ENCODE measurements around the gene DPH7.
"Not testable (repeated sequence)": the region's sequence is repeated elsewhere in the genome, so short reads cannot be mapped to it uniquely, and the experiment has no call there.

DPH7 gene

GRCh38 chr9:137535120-137535428 lies 43.7 kb downstream of the DPH7 start:
- H3K36me3 ChIP-seq: no peaks in the 10 kb centered on the region
- TF ChIP-seq, protein P1, sequence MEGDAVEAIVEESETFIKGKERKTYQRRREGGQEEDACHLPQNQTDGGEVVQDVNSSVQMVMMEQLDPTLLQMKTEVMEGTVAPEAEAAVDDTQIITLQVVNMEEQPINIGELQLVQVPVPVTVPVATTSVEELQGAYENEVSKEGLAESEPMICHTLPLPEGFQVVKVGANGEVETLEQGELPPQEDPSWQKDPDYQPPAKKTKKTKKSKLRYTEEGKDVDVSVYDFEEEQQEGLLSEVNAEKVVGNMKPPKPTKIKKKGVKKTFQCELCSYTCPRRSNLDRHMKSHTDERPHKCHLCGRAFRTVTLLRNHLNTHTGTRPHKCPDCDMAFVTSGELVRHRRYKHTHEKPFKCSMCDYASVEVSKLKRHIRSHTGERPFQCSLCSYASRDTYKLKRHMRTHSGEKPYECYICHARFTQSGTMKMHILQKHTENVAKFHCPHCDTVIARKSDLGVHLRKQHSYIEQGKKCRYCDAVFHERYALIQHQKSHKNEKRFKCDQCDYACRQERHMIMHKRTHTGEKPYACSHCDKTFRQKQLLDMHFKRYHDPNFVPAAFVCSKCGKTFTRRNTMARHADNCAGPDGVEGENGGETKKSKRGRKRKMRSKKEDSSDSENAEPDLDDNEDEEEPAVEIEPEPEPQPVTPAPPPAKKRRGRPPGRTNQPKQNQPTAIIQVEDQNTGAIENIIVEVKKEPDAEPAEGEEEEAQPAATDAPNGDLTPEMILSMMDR (IDR thresholded peaks at IDR 0.05; ENCODE audit: low read depth, low read length): no peak
- H3K4me3 ChIP-seq (ENCODE audit: low read depth, low read length): no peak overlapping the region
- no peaks in the 10 kb centered on the region for H3K27me3 ChIP-seq
- DNase-seq: no peak
- H3K4me1 ChIP-seq: peaks cover 3% of the 10 kb centered on the region
- no peaks in the 10 kb centered on the region for H3K9me3 ChIP-seq

- TF ChIP-seq, protein P1 (IDR thresholded peaks at IDR 0.05; ENCODE audit: low read depth, low read length): peak; percentile 83
- Histone ChIP-seq H3K9me3 (no peaks in the 10 kb centered on the region), H3K4me1 (peaks cover 3% of the 10 kb centered on the region), H3K4me3 (ENCODE audit: low read depth, low read length) (no peak overlapping the region), H3K36me3 (no peaks in the 10 kb centered on the region), H3K27me3 (no peaks in the 10 kb centered on the region)
- DNase-seq: peak; percentile 43
Measured at GRCh38 chr9:137534256-137535119, 44.2 kb downstream of the DPH7 start.

DNA sequence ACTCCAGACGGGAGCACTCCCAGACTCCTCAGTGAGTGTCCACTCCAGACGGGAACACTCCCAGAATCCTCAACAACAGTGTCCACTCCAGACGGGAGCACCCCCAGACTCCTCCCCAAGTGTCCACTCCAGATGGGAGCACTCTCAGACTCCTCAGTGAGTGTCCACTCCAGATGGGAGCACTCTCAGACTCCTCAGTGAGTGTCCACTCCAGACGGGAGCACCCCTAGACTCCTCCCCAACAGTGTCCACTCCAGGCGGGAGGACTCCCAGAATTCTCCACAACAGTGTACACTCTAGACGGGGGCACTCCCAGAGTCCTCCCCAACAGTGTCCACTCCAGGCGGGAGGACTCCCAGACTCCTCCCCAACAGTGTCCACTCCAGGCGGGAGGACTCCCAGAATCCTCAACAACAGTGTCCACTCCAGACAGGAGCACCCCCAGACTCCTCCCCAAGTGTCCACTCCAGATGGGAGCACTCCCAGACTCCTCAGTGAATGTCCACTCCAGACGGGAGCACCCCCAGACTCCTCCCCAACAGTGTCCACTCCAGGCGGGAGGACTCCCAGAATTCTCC lies 45.7 kb downstream of the DPH7 start:
- H3K9me3 ChIP-seq; H3K4me3 ChIP-seq (ENCODE audit: low read depth, low read length); H3K36me3 ChIP-seq; H3K27me3 ChIP-seq; DNase-seq; H3K4me1 ChIP-seq: not testable (repeated sequence)

DNA sequence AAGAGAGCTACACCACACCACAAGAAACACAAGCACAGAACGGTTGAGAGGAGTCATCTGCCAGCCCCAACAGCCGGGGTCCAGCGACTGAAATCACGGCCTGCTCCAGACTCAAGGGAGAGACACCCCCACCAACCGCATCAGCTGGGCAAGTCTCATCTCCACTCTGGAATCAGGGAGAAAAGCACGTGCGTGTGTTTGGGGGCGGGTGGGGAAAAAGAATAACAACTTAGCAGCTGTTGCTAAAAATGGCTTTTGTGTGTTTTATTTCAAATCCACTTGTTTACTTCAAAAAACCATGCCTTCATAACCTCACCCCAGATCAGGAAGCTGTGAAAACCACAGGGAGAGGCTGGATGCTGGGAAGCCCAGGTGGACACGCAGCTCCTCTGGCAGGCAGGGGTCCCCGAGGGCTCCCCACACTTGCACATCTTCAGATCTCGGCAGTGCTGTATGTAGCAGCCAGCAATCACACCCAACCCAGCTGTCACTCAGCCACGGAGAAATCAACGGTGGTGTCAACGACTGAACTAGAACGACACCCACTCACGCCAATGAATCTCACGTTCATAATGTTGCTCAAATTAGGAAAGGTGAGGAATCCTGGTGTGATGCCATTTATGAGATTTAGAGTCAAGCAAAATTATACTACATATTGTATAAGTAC lies 47.5 kb downstream of the DPH7 start:
- Histone ChIP-seq H3K27me3 (no peaks in the 10 kb centered on the region), H3K4me1 (peaks cover 3% of the 10 kb centered on the region), H3K4me3 (ENCODE audit: low read depth, low read length) (no peak overlapping the region), H3K36me3 (no peaks in the 10 kb centered on the region), H3K9me3 (no peaks in the 10 kb centered on the region)
- no peak for DNase-seq
- TF ChIP-seq, protein P1 (IDR thresholded peaks at IDR 0.05; ENCODE audit: low read depth, low read length): no peak

- no peaks in the 10 kb centered on the region for H3K9me3 ChIP-seq
- TF ChIP-seq, protein P1 (IDR thresholded peaks at IDR 0.05; ENCODE audit: low read depth, low read length): no peak
- no peaks in the 10 kb centered on the region for H3K27me3 ChIP-seq
- H3K36me3 ChIP-seq: no peaks in the 10 kb centered on the region
- no peak overlapping the region for H3K4me3 ChIP-seq (ENCODE audit: low read depth, low read length)
- peaks cover 3% of the 10 kb centered on the region for H3K4me1 ChIP-seq
- DNase-seq: no peak
Measured at GRCh38 chr9:137530331-137530730, 48.4 kb downstream of the DPH7 start.

DNA sequence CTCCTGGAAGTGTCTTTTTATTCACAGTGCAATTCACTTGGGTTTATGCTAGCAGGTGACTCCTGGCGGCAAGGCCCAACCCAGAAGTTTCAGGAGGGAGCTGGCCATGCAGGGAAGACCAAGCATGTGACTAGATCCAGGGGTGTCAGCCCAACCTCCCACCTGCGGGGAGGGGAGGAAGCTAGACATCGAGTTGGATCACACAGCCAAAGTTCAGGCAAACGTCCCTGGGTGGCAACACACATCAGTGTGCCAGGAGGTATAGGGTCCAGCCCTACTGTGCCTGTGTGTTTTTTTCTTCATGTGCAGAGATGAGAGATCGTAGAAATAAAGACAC lies 53.8 kb downstream of the DPH7 start:
- TF ChIP-seq, protein P1 (IDR thresholded peaks at IDR 0.05; ENCODE audit: low read depth, low read length): no peak
- H3K36me3 ChIP-seq: no peaks in the 10 kb centered on the region
- H3K4me3 ChIP-seq (ENCODE audit: low read depth, low read length): no peak overlapping the region
- H3K9me3 ChIP-seq: no peaks in the 10 kb centered on the region; the same call in 1 of the 2 replicates
- H3K27me3 ChIP-seq: no peaks in the 10 kb centered on the region
- H3K4me1 ChIP-seq: no peaks in the 10 kb centered on the region
- no peak for DNase-seq

Data from BE2C (cell line).